GM18498 (cell line): ENCODE measurements around the gene CLIC4.
"Not testable (repeated sequence)": the region's sequence is repeated elsewhere in the genome, so short reads cannot be mapped to it uniquely, and the experiment has no call there.

ENCODE experiments used
- ATAC-seq: cut with Tn5 transposase; IDR thresholded peaks from one replicate; pipeline ENCODE4 v1.9.1; 2021; ENCODE audit warnings: mild to moderate bottlenecking, moderate library complexity; ENCODE audit not compliant: unreplicated experiment

Gene CLIC4

DNA sequence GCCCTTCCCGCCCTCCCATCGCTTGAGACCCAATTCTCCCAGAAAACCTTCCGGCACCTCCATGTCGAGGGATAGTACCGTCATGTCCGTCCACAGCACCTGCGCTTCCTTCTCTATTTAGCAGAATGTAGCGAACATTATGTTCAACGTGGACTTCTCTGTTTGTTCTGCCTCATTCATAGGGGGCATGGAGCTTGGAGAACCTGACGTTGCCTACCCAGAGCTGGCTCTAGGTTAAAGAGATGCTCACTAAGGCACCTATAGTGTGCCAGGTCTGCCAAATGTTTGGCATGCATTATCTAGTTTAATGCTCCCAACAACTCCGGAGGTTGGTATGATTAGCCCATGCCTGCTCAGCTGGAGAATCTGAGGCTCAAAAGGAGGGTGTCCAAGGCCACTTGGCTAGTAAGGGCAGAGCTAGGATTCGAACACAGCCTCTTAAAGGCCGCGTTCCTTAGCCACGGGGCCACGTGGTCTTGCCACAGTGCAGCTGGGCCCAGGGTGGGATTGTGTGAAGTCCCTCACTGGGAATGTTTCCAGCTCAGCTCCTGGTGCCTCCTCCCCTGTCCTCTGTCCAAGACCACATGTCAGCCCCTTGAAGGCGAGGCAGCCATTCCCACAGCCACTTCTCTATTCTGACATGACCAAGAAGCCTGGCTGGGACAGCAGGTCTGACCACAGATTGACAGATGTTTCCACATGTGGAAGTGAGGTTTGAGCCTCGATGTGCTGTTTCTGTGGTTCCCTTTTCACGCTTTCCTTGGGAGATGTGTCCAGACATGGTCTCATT, 127.0 kb downstream of the CLIC4 start:
- no peak for ATAC-seq

DNA sequence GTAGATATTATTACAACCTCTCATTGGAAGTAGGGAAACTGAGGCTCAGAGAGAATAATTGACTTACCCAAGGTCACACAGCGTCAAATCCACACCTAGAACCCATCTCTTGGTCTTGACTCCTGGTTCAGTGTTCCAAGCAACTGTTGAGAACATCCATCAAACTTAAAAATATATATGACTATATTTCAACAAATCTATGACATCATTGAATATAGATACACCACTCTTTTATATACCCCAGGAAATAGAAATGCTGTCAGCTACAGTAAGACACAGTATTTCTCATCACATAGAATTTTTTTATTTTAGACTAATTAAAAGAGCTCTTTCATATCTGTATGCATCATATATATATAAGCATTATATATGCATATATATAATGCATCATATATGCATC, 127.9 kb downstream of the CLIC4 start:
- no peak for ATAC-seq

DNA sequence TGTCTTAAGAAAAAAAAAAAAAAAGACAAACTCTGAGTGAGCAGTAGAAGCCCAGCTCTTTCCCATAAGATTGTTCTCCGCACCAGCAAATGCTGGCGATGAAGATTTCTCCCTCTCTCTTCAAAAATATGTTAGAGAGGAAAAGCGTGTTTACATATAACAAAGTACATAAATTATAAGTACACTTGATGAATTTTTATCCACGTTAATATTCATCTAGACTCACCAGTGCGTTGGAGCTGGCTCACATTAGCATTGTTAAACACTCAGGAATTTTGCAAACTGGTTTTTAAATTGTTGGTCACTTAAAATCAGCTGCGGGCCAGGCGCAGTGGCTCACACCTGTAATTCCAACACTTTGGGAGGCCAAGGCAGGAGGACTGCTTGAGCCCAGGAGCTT, 128.8 kb downstream of the CLIC4 start:
- ATAC-seq = no peak

DNA sequence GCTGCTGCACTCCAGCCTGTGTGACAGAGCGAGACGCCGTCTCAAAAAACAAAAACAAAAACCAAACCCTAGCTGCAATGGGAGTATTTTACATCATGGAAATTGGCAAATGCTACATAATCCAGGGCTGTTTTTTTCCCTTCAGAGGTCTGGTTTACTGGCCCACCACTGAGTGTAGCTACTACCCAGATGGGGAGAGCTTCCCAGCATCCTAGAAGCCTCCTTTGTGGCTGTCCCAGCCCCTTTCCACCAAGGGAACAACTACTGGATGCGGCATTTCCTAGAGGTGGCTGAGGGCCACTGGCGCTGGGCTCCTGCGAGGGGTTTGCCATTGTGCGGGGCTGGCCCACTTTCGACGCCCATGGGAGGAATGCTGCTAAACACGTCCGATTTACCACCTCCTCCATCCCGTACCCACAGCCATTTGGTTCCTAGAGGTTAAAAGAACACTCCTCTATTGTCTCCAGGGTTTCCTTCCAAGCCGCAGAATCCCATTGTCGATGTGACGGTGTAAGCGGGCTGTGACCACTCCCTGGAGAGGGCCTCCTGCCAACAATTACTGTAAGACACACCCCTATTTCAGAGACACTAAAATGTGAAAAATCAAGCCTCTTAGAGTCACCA, 129.5 kb downstream of the CLIC4 start:
- no peak for ATAC-seq

DNA sequence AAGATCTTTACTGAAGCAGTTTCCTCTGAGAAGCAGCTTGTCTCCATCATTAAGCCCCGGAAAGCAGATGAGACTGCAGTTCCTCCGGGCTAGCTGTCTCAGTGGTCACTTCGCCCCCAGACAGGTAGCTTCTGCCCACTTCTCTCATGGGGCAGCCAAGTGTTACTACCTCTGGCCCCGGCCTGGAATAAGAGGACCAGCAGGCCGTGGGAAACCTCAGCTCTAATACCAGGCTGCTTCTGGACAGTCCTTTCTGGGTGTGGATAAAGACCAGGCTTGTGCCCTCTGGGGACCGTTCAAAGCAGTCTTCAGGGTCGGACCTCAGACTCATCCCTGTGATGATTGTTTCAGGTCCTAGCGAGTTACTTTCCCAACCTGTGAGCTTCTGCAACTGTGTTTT, 130.0 kb downstream of the CLIC4 start:
- ATAC-seq = no peak

DNA sequence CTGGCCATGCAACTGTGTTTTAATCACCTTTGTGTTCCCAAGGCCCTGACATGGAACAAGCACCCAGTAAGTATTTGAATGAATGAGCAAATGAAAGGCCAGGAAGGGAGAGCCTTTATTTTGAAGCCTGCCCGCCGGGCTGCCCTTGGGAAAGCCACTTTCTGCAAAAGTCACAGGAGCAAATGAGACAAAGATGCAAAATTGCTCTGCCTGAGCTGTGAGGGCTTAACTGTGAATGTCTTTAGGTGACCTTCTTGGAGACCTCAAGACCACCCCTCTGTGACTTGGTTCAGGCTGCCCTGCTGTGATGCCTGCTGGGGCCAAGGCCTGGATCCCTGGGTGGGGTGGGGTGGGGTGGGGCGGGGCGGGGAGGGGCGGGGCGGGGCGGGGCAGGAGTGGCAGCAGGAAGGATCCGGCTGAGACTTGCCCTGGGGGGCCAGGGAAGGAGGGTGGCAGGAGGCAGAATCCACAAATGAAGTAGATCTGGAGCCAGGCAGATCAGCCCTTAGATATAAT, 130.8 kb downstream of the CLIC4 start:
- no peak for ATAC-seq

DNA sequence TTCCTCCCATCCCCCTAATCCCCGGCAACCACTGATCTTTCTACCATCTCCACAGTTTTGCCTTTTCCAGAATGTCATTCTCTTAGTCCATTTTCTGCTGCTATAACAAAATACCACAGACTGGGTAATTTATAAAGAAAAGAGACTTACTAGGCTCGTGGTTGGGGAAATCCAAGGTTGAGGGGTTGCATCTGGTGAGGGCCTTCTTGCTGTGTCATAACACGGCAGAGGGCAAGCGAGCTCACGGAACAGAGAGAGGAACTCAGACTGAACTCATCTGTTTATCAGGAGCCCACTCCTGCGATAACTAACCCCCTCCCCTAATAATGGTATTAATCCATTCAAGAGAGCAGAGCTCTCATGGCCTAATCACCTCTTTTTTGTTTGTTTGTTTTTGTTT, 132.8 kb downstream of the CLIC4 start:
- no peak for ATAC-seq

DNA sequence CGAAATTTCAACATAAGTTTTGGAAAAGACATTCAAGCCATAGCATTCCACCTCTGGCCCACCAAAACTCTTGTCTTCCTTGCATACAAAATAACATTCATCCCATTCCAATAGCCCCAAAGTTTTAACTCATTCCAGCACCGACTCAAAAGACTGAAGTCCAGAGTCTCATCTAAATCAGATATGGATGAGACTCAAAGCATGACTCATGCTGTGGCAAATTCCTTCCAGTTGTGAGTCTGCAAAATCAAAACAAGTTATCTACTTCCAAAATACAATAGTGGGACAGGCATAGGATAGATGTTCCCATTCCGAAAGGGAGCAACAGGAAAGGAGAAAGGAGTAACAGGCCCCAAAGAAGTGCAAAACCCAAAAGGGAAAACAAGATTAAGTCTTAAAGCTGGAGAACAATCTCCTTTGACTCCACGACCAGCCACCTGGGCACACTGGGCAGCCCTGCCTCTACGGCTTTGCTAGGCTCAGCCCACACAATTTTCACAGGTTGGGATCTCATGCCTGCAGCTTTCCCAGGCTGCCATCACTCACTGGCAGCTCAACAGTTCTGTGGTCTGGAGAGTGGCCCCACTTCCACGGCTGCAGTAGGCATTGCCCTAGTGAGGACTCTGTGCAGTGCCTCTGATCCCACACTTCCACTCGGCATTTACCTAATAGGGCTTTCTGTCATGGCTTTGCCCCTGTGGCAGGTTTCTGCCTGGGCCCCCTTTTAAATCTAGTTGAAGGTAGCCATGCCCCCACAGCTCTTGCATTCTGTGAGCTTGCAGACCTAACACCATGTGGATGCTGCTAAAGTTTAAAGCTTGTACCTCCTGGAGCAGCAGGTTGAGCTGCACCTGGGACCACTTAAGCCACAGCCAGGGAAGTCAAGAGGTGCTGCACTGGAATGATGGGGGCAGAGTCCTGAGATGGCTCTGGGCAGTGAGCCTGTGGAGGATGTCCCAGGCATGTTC, 133.8 kb downstream of the CLIC4 start:
- ATAC-seq = no peak

DNA sequence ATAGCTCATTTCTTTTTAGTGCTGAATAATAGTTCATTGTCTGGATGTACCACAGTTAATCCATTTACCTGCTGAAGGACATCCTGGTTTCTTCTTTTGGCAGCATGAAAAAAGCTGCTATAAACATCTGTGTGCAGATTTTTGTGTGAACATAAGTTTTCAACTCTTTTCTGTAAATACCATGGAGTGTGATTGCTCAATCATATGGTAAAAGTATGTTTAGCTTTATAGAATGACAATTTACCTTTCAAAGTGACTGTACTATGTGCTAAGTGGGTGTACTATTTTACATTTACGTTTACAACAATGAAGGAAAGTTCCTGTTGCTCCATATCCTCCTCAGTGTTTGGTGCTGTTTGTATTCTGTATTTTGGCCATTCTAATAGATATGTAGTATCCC, 135.8 kb downstream of the CLIC4 start:
- ATAC-seq = no peak

DNA sequence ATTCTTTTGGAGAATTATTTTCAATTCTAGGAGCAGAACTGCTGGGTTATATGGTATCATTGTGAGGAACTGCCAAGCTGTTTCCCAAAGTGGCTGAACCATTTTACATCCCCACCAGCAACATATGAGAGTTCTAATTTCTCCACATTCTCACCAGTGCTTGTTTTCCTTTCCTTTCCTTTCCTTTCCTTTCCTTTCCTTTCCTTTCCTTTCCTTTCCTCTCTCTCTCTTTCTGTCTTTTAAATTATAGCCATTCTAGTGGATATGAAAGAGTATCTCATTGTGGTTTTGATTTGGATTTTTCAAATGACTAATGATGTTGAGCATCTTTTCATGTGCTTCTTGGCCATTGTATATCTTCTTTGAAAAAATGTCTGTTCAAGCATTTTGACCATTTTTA, 139.5 kb downstream of the CLIC4 start:
- no peak for ATAC-seq

DNA sequence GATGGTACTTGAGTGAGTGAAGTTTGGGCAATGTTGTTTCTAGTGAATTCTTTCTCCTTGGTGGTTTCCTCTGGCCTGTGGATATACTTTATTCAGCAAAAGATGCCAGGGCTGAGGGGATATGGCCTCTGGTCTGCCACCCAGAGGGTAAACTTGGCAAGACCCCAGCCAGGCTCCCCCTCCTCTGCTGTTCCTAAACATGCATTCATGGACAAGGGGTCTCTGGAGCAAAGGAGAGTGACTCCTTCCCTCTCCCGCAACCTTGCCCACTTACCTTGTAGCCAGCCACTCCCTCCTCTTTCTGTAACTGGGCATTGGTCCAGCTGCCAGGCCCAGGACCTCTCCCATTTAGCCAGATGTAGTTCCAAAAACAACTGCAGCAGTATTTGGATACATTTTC, 141.0 kb downstream of the CLIC4 start:
- ATAC-seq = no peak

DNA sequence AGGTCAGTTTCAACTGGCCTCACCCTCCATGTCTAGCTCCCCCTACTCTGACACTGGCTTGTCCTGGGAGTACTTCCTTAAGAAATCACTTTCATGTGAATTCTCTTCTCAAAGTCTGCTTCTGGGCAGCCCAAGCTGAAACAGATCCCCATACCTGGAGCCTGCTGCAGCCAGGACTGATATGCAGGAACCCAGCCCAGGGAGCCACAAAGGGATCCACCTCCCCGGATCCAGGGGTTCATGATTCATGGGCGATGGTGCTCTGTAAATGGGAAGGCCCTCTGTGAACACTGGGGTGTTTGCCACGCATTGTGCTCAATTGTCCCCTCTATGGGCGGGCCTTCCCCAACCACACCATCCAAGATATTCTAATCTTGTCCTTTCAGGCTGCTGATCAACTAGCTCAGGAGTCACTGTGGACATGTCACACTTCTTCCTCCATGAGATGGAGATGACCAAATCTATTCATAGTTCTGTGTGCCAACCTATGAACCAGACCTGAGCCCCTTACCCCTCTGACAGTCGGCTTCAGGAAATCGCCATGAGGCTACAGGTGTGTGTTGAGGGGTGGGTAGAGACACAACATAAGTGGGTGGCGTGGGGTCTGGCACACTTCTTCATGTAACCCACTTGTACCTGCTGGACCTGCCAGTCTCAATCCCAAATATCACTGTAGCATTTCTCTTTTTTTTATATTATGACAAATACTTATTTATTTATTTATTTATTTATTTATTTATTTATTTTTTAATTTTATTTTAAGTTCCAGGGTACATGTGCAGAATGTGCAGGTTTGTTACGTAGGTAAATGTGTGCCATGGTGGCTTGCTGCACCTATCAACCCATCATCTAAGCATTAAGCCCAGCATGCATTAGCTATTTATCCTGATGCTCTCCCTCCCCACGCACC, 143.1 kb downstream of the CLIC4 start:
- ATAC-seq = no peak

DNA sequence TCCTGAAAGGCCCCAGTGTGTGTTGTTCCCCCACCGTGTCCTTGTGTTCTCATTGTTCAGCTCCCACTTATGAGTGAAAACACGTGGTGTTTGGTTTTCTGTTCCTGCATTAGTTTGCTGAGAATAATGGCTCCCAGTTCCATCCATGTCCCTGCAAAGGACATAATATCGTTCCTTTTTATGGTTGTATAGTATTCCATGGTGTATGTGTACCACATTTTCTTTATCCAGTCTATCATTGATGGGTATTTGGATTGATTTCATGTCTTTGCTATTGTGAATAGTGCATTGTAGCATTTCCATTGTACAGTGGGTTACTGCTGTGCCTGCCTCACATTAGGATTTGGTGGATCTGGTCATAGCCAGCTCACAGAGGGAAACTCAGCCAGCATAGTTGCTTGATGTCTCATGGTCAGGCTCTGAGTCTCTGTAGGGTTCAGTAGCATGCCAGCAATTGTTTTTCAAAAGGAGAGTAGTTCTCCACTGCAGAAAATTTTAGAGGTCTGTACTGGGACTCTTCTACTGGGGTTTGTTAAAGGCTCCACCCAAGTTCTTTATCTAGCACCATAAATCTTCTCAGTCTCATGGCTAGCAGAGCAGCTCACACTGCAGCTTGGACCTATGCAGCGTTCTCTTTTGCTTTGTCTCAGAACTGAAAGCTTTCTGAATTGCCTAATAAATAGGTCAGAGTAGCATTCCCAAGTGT, 143.9 kb downstream of the CLIC4 start:
- ATAC-seq = no peak

DNA sequence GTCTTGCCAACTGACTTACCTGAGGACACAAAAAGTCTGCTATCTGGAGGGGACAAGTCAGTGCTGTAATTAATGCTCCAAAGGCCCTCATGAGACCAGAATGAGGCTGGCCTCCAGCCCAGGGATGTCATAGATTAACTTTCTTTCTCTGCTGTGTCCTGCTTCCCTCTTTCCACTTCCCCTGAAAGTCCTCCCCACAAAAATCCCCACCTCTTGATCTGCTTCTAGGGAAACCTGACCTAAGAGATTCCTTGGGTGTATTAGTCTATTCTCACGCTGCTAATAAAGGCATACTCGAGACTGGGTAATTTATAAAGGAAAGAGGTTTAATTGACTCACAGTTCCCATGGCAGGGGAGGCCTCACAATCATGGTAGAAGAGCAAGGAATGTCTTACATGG, 145.6 kb downstream of the CLIC4 start:
- no peak for ATAC-seq

DNA sequence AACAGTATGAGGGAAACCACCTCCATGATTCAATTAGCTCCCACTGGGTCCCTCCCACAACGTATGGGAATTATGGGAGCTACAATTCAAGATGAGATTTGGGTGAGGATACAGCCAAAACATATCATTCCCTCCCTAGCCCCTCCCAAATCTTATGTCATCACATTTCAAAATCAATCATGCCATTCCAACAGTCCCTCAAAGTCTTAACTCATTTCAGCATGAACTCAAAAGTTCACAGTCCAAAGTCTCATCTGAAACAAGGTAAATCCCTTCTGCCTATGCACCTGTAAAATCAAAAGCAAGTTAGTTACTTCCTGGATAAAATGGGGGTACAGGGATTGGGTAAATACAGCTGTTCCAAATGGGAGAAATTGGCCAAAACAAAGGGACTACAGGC, 146.1 kb downstream of the CLIC4 start:
- ATAC-seq = not testable (repeated sequence)

DNA sequence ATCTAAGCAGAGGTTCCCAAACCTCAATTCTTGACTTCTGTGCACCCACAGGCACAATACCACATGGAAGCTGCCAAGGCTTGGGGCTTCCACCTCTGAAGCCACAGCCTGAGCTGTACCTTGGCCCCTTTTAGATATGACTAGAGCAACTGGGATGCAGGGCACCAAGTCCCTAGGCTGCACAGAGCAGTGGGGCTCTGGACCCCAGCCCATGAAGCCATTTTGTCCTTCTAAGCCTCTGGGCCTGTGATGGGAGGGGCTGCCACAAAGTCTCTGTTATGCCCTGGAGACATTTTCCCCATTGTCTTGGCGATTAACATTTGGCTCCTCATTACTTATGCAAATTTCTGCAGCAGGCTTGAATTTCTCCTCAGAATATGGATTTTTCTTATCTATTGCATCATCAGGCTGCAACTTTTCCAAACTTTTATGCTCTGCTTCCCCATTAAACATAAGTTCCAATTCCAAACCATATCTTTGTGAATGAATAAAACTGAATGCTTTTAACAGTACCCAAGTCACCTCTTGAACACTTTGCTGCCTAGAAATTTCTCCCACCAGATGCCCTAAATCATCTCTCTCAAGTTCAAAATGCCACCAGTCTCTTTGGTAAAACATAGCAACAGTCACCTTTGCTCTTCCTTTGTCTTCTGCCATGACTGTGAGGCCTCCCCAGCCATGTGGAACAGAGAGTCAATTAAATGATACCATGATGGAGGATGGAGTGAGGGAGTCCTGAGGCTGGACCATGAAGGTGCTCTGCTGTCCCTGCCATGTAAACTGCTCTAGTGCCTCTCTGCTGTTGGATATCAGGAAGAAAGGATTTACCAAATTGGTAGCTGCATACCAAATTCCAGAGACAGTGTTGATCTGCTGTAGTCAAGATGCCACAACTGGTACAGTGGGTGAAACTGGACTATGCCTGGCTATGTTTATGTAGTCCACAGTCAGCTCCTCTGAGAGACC, 147.2 kb downstream of the CLIC4 start:
- no peak for ATAC-seq

DNA sequence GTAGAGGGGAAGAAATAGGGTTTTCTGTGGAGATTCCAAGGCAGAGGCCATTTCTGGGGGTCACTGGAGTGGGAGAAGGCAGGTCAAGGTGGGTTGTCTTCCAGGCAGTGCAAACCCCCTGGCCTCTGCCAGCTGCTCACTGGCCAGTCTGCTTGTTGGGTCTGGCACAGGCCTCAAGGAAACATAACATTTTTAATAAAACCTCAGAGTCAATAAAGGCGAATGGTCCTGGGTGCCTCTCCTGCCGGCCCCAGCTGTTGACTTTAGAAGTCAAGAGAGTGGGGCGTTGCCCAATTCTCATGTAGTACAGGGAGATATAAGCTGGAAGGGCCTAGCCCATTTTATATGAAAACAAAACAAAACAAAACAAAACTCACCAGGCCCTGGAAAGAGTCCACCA, 148.2 kb downstream of the CLIC4 start:
- no peak for ATAC-seq
